ENCODE data around the gene ZBED1.

ZBED1 gene

GRCh38 chrX:2451501-2452316, 49.1 kb downstream of the ZBED1 start:
- DNase-seq: no peak

- no peak for DNase-seq
These were observed 50.1 kb downstream of the ZBED1 start for GRCh38 chrX:2450681-2451080.

GRCh38 chrX:2449135-2449886, 51.5 kb downstream of the ZBED1 start:
- no peak for DNase-seq

GRCh38 chrX:2447484-2447883, 53.3 kb downstream of the ZBED1 start:
- DNase-seq: no peak

GRCh38 chrX:2446815-2447214, 54.0 kb downstream of the ZBED1 start:
- no peak for DNase-seq

GRCh38 chrX:2445662-2446623, 54.8 kb downstream of the ZBED1 start:
- DNase-seq: no peak

- DNase-seq: no peak
These were observed 58.1 kb downstream of the ZBED1 start for GRCh38 chrX:2442694-2443093.

- no peak for DNase-seq
These were observed 59.3 kb downstream of the ZBED1 start for GRCh38 chrX:2441466-2441865.

- DNase-seq: no peak
These were observed 61.2 kb downstream of the ZBED1 start for GRCh38 chrX:2439613-2440012.
